GM18861 (cell line): Measurements from ENCODE around the gene DYNLT2.
"Not testable (repeated sequence)": the region's sequence is repeated elsewhere in the genome, so short reads cannot be mapped to it uniquely, and the experiment has no call there.

Experiments
- ATAC-seq: cut with Tn5 transposase; IDR thresholded peaks from one replicate; pipeline ENCODE4 v1.9.1; 2021; ENCODE audit not compliant: unreplicated experiment

DYNLT2 gene

GRCh38 chr6:169701954-169702839 is 49.2 kb downstream of the DYNLT2 start, which contains the start of the genes C6orf120 and WDR27:
Gene C6orf120 (plus strand): TSS chr6:169702126. CDS start chr6:169702460, 334 bp downstream.
Gene WDR27 (minus strand): TSS chr6:169702029. CDS start chr6:169689005, 13,024 bp downstream.
- peak; percentile 92 for ATAC-seq

DNA sequence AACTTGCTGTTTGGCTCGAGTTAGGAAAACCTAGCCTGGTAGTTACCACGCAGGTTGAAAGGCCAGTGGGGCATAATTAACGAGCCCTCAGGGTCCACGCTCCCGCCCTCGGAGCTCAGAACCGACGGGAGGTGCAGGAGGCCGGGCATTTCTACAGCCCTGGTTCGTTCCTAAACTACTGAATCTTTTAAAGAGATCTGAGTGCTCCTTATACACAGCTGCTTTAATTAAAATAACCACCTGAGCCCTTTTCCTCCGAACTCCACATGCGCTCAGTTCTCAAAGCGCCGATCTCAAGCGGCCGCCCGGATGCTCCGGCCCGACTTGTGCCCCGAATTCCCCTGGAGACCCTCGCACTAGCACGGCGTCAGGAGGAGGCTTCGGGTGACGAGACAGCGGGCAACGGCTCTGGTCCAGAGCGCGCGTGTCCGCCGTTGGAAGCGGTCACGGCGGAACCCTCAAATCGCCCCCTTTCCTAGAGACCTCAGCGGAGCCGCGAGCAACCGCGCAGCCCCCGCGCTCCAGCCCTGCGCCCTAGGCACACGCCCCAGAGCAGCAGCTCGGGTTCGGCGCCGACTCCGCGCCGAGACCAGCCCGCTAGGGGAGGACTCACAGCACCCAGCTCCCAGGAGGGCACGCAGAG is 49.9 kb downstream of the DYNLT2 start:
- ATAC-seq, result no peak

- ATAC-seq, result no peak
Observed at GRCh38 chr6:169700296-169700695, 51.1 kb downstream of the DYNLT2 start.

DNA sequence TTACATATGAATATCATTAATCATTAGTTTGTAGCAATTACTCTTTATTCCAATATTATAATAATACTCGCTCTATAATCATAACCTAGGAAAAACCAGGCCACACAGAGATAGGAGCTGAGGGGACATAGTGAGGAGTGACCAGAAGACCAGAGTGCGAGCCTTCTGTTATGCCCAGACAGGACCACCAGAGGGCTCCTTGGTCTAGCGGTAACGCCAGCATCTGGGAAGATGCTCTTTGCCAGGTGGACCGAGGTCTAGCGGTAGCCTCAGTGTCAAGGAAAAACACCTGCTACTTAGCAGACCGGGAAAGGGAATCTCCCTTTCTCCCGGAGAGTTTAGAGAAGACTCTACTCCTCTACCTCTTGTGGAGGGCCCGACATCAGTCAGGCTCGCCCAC is 54.3 kb downstream of the DYNLT2 start:
- not testable (repeated sequence) for ATAC-seq

GRCh38 chr6:169695131-169695530 is 56.2 kb downstream of the DYNLT2 start:
- ATAC-seq, result no peak

DNA sequence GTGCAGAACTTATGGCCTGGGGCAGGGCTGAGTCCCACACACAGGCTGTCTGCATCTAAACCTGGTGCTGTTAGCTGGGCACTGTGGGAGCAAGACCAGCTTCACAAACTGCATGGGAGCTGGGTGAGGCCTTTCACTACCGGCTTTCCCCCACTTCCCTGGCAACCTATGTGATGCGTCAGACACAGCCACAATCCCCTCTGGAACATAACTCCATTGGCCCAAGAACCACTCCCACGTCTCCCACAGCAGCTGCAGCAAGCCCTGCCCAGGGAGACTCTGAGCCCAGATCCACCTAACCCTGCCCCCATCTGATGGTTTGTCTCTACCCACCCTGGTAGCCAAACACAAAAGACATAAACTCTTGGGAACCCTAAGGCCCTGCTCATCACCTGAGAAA is 58.9 kb downstream of the DYNLT2 start:
- ATAC-seq, result no peak

- no peak for ATAC-seq
Observed at GRCh38 chr6:169691260-169691659, 60.1 kb downstream of the DYNLT2 start.
